ENCODE results near the gene PIGV. TPM values are rescaled to one million over a fixed set of nuclear protein-coding genes. Genes with fewer than 3 reads are reported as not detected.

PIGV gene
- total RNA-seq, 4 donors from 2014 or later, result 13.7 to 30.0 (median 15.5) TPM

GRCh38 chr1:26787381-26787705 lies 407 bp upstream of the PIGV start:
- ATAC-seq, result peak; percentile 20
- Histone ChIP-seq H3K4me1 (peaks cover 10 to 81% (median 32%) of the 10 kb centered on the region in 3 donors), H3K4me3 (peak overlapping the region; percentile 85 to 98), H3K9me3 (no peaks in the 10 kb centered on the region), H3K36me3 (peaks cover 0 to 16% of the 10 kb centered on the region in 2 donors), H3K27ac (peak overlapping the region; percentile 99 to 100 (median 100)), H3K27me3 (no peaks in the 10 kb centered on the region)
- WGBS, 2 donors (ENCODE audit: low coverage in 1 of 2), result 0% methylated on average over 1 to 5 of the region's 11 CpGs
- TF ChIP-seq CTCF (IDR thresholded peaks at IDR 0.05) (no peak), POLR2A (IDR thresholded peaks at IDR 0.05) (no peak), POLR2AphosphoS5 (IDR thresholded peaks at IDR 0.05) (no peak), EP300 (IDR thresholded peaks at IDR 0.05) (no peak)

GRCh38 chr1:26788515-26788785 lies 700 bp downstream of the PIGV start:
- Histone ChIP-seq H3K27ac (peak overlapping the region; percentile 99 to 100 (median 100)), H3K36me3 (peaks cover 0 to 27% of the 10 kb centered on the region in 2 donors), H3K27me3 (no peaks in the 10 kb centered on the region), H3K4me3 (peak overlapping the region; percentile 85 to 98), H3K9me3 (no peaks in the 10 kb centered on the region), H3K4me1 (peaks cover 10 to 70% (median 30%) of the 10 kb centered on the region in 3 donors)
- no peak for TF ChIP-seq EP300 (IDR thresholded peaks at IDR 0.05)
- no peak for TF ChIP-seq POLR2AphosphoS5 (IDR thresholded peaks at IDR 0.05)
- TF ChIP-seq POLR2A (IDR thresholded peaks at IDR 0.05), result no peak
- no peak for TF ChIP-seq CTCF (IDR thresholded peaks at IDR 0.05)
- WGBS, 2 donors (ENCODE audit: low coverage in 1 of 2), result 0% methylated on average over 2 to 3 of the region's 10 CpGs
- ATAC-seq, result no peak

GRCh38 chr1:26788836-26789611 lies 1.3 kb downstream of the PIGV start:
- 0 to 3% methylated on average over 9 to 19 of the region's 19 CpGs for WGBS, 2 donors (ENCODE audit: low coverage in 1 of 2)
- ATAC-seq, result peak; percentile 44
- no peaks in the 10 kb centered on the region for H3K9me3 ChIP-seq
- H3K4me3 ChIP-seq, result peak overlapping the region; percentile 85 to 98
- peak overlapping the region; percentile 99 to 100 (median 100) for H3K27ac ChIP-seq
- H3K27me3 ChIP-seq, result no peaks in the 10 kb centered on the region
- H3K4me1 ChIP-seq, result peaks cover 6 to 64% (median 24%) of the 10 kb centered on the region in 3 donors
- peak; percentile 95 to 97 (median 96) for TF ChIP-seq CTCF (IDR thresholded peaks at IDR 0.05)
- peak; percentile 76 for TF ChIP-seq POLR2AphosphoS5 (IDR thresholded peaks at IDR 0.05)
- TF ChIP-seq EP300 (IDR thresholded peaks at IDR 0.05), result no peak
- no peak for TF ChIP-seq POLR2A (IDR thresholded peaks at IDR 0.05)
- peaks cover 0 to 33% of the 10 kb centered on the region in 2 donors for H3K36me3 ChIP-seq

- H3K36me3 ChIP-seq, result peaks cover 0 to 38% of the 10 kb centered on the region in 2 donors
- H3K4me1 ChIP-seq, result peaks cover 2 to 59% (median 19%) of the 10 kb centered on the region in 3 donors
- TF ChIP-seq POLR2AphosphoS5 (IDR thresholded peaks at IDR 0.05), result no peak
- no peak for ATAC-seq
- 59 to 61% methylated on average over 3 of the region's 3 CpGs for WGBS, 2 donors (ENCODE audit: low coverage in 1 of 2)
- H3K9me3 ChIP-seq, result no peaks in the 10 kb centered on the region
- peak overlapping the region in 3 of 4 donors; percentile 99 to 100 (median 99) for H3K27ac ChIP-seq
- no peaks in the 10 kb centered on the region for H3K27me3 ChIP-seq
- H3K4me3 ChIP-seq, result no peak overlapping the region
Observed at GRCh38 chr1:26789612-26789865, 1.8 kb downstream of the PIGV start.

GRCh38 chr1:26789931-26790330 lies 2.2 kb downstream of the PIGV start:
- no peak overlapping the region for H3K4me3 ChIP-seq
- H3K36me3 ChIP-seq, result peaks cover 0 to 42% of the 10 kb centered on the region in 2 donors
- no peak for ATAC-seq
- H3K27ac ChIP-seq, result peak overlapping the region in 1 of 4 donors; percentile 99
- WGBS, 2 donors (ENCODE audit: low coverage in 1 of 2), result 55% methylated on average over 4 of the region's 4 CpGs; no CpG with 5 or more reads in 1 of the 2 donors
- H3K27me3 ChIP-seq, result no peaks in the 10 kb centered on the region
- no peaks in the 10 kb centered on the region for H3K9me3 ChIP-seq
- TF ChIP-seq CTCF (IDR thresholded peaks at IDR 0.05) (no peak), EP300 (IDR thresholded peaks at IDR 0.05) (no peak), POLR2A (IDR thresholded peaks at IDR 0.05) (no peak), POLR2AphosphoS5 (IDR thresholded peaks at IDR 0.05) (no peak)
- peaks cover 2 to 55% (median 15%) of the 10 kb centered on the region in 3 donors for H3K4me1 ChIP-seq
